BJ (cell line): Measurements from ENCODE around the gene UBE2D1. TPM values are rescaled to one million over a fixed set of nuclear protein-coding genes. Genes with fewer than 3 reads are reported as not detected.

Experiments
- CTCF ChIA-PET: fragments of 350-600 bp; formaldehyde crosslinking; extraction: SDS; loops from one replicate; lab custom pipeline; 2021; ENCODE audit warnings: antibody characterized with exemption, inconsistent platforms; lab: Yijun Ruan, JAX
- POLR2A ChIA-PET: fragments of 300-600 bp; sonication (Branson Sonifier 250); formaldehyde crosslinking; extraction: SDS; loops from one replicate; lab custom pipeline; 2021; ENCODE audit warnings: antibody characterized with exemption; lab: Charles Lee
- DNase-seq: peaks from one replicate; pipeline ENCODE4 v3.0.0-alpha.2; 2011; ENCODE audit warnings: low read depth
- H3K27me3 ChIP-seq: 2 replicates; pipeline ENCODE4 v1.6.0; 2011; ENCODE audit warnings: low read length; ENCODE audit not compliant: control insufficient read depth, insufficient read depth
- H3K36me3 ChIP-seq: 2 replicates; pipeline ENCODE4 v1.5.1; 2011; ENCODE audit warnings: low read length; ENCODE audit not compliant: control insufficient read depth, insufficient read depth
- H3K4me3 ChIP-seq: 2 replicates; pipeline ENCODE4 v1.5.1; 2011; ENCODE audit warnings: low read depth, mild to moderate bottlenecking, control low read depth, low read length
- polyA plus RNA-seq: library from polyadenylated mRNA; depleted of rRNA; stranded (reverse); fragments of >200 nt; gene quantifications from 2 replicates; pipeline ENCODE4 v1.2.3, GENCODE V29; 2011
- TF ChIP-seq, protein P1 (sequence below): IDR thresholded peaks from 2 replicates; pipeline ENCODE4 v1.5.1; 2011; ENCODE audit warnings: low read depth, mild to moderate bottlenecking, control low read depth, inconsistent platforms, low read length, moderate library complexity; ENCODE audit not compliant: insufficient read depth

Gene UBE2D1
- polyA plus RNA-seq, 1 experiment: 7.7 TPM

- CTCF ChIA-PET: interaction anchor here (1.3 to 1.8 kb wide), 3 partner anchors 8 to 17 kb away, joined by 3 to 6 read pairs (median 3); no protein-coding TSS in a partner anchor
- no peaks in the 10 kb centered on the region for H3K36me3 ChIP-seq
- H3K27me3 ChIP-seq: no peaks in the 10 kb centered on the region
- no peak overlapping the region for H3K4me3 ChIP-seq
- no peak for DNase-seq
- TF ChIP-seq, protein P1, sequence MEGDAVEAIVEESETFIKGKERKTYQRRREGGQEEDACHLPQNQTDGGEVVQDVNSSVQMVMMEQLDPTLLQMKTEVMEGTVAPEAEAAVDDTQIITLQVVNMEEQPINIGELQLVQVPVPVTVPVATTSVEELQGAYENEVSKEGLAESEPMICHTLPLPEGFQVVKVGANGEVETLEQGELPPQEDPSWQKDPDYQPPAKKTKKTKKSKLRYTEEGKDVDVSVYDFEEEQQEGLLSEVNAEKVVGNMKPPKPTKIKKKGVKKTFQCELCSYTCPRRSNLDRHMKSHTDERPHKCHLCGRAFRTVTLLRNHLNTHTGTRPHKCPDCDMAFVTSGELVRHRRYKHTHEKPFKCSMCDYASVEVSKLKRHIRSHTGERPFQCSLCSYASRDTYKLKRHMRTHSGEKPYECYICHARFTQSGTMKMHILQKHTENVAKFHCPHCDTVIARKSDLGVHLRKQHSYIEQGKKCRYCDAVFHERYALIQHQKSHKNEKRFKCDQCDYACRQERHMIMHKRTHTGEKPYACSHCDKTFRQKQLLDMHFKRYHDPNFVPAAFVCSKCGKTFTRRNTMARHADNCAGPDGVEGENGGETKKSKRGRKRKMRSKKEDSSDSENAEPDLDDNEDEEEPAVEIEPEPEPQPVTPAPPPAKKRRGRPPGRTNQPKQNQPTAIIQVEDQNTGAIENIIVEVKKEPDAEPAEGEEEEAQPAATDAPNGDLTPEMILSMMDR: no peak
- POLR2A ChIA-PET: no interaction called here
These were observed 38.0 kb downstream of the UBE2D1 start for GRCh38 chr10:58372607-58373441.

GRCh38 chr10:58373442-58373827, 38.6 kb downstream of the UBE2D1 start:
- no peaks in the 10 kb centered on the region for H3K27me3 ChIP-seq
- no peak for DNase-seq
- ChIA-PET POLR2A (no interaction called here), CTCF (interaction anchor here (1.3 to 1.8 kb wide), 3 partner anchors 8 to 17 kb away, joined by 3 to 6 read pairs (median 3); no protein-coding TSS in a partner anchor)
- H3K4me3 ChIP-seq: no peak overlapping the region
- TF ChIP-seq, protein P1: no peak
- no peaks in the 10 kb centered on the region for H3K36me3 ChIP-seq

GRCh38 chr10:58382489-58382995, 47.7 kb downstream of the UBE2D1 start:
- DNase-seq: no peak
- Histone ChIP-seq H3K27me3 (no peaks in the 10 kb centered on the region), H3K36me3 (no peaks in the 10 kb centered on the region), H3K4me3 (no peak overlapping the region)
- CTCF ChIA-PET: interaction anchor here (2.8 kb wide), 1 partner anchor 83 kb away, joined by 9 read pairs; no protein-coding TSS in a partner anchor
- TF ChIP-seq, protein P1: no peak
- POLR2A ChIA-PET: no interaction called here

DNA sequence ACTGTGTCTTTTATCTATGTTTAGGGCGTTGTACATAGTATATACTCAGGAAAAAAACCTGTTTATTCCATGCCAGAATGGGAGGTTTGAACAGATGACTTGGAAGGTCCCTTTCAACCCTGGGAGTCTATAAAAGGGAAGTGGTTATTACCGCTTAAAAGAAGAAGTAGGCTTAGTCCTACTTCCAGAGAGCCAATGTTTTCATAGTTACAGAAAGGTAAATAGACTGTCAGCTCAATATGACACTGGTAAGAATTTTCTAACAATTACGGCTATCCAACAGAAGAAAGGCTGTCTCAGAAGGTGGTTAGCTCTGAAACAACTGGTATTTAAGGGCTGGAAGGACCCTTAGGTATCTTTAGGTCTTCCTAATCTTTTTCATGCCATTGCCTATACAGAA, 49.3 kb downstream of the UBE2D1 start:
- DNase-seq: no peak
- ChIA-PET POLR2A (no interaction called here), CTCF (interaction anchor here (0.8 to 2.5 kb wide), 9 partner anchors 9 to 84 kb away, joined by 3 to 14 read pairs (median 6); partner anchors contain the start of gene UBE2D1)
- TF ChIP-seq, protein P1: no peak
- Histone ChIP-seq H3K36me3 (no peaks in the 10 kb centered on the region), H3K4me3 (no peak overlapping the region), H3K27me3 (no peaks in the 10 kb centered on the region)

DNA sequence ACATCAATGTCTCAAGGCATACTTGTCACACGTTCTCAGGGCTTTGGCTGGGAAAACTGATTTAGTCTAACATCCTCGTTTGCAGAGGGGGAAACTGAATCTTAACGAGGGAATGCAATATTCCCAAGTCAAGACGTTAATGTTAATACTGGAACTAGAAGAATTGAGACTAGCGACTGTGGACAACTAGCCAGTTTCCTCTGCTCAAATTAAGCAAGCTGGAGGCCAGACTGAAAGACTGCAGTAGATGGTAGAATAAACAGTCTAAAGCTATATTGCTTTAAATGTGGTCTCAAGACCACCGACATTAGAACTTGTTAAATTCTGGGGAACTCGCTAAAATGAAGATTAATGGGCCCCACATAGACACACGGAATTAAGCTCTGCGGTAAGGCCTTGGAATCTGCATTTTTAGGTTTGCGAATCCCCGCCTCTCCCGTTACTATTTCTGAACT, 49.8 kb downstream of the UBE2D1 start:
- ChIA-PET CTCF (interaction anchor here (0.8 to 2.5 kb wide), 9 partner anchors 9 to 85 kb away, joined by 3 to 14 read pairs (median 6); partner anchors contain the start of gene UBE2D1), POLR2A (interaction anchor here (0.6 kb wide), 2 partner anchors 16 to 412 kb away, joined by 3 to 17 read pairs; no protein-coding TSS in a partner anchor)
- Histone ChIP-seq H3K27me3 (no peaks in the 10 kb centered on the region), H3K36me3 (peaks cover 1% of the 10 kb centered on the region; the same call in 1 of the 2 replicates), H3K4me3 (peak overlapping the region; percentile 71)
- TF ChIP-seq, protein P1: no peak
- DNase-seq: no peak
